GM12872 (cell line): ENCODE results near the gene UST.

Experiments
- TF ChIP-seq, protein P1 (sequence below): IDR thresholded peaks from 3 replicates; pipeline ENCODE4 v1.5.1; 2011; ENCODE audit warnings: low read depth, mild to moderate bottlenecking, low read length, moderate library complexity; ENCODE audit not compliant: insufficient read depth

The UST gene

DNA sequence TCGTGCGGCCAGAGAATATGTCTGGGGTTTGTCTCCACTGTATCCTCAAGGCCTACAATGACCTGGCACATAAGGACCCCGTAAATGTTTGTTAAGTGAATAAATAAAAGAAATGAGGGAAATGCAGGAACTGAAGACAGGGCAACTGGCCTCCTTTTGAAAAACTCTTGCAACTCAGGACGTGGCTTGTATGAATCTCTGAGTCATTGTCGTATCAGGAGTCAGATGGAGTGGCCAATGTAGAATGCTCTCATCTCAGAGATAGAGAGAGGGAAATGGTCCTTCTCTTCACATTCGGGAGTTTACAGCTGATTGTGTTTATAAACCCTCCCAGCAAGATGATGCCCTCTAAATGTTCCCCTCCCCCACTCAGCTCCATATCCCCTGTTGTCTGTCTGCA, 57.1 kb downstream of the UST start:
- TF ChIP-seq, protein P1, sequence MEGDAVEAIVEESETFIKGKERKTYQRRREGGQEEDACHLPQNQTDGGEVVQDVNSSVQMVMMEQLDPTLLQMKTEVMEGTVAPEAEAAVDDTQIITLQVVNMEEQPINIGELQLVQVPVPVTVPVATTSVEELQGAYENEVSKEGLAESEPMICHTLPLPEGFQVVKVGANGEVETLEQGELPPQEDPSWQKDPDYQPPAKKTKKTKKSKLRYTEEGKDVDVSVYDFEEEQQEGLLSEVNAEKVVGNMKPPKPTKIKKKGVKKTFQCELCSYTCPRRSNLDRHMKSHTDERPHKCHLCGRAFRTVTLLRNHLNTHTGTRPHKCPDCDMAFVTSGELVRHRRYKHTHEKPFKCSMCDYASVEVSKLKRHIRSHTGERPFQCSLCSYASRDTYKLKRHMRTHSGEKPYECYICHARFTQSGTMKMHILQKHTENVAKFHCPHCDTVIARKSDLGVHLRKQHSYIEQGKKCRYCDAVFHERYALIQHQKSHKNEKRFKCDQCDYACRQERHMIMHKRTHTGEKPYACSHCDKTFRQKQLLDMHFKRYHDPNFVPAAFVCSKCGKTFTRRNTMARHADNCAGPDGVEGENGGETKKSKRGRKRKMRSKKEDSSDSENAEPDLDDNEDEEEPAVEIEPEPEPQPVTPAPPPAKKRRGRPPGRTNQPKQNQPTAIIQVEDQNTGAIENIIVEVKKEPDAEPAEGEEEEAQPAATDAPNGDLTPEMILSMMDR: no peak

DNA sequence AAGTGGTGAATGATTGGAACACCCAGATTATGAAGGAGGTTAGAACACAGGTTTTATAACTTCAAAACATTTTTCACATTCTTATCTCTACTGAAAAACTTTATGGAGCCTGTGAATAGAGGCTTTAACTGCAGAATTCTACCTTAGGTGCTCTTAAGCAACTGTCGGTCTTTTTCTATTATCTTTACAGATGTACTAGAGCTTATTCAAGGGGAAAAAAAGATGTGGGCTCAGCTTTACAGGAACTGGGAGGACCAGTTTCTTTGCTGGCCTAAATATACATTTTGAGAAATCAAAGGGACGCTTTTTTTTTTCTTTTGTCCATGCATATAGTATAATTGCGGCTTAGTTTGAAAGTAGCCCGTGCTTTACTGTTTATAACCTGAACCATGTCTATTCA, 58.9 kb downstream of the UST start:
- TF ChIP-seq, protein P1: no peak

DNA sequence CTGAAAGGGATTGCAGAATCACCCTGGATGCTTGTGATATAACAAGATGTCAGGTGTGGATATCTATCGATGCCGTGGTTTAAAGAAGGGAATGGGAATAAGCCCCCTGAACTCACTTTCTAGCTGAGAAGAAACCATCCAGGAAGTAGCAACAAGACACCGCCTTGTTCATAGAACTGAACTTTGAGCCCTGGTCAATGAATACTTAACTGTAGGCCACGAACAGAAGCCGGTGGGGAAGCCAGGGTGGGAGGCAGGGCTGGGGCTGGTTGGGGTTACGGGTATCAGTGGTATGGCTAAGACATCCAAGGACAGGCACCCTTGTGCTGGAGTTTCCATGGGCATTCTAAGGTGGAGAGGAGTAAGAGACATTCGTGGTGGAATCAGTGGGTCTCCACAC, 61.0 kb downstream of the UST start:
- TF ChIP-seq, protein P1: no peak

DNA sequence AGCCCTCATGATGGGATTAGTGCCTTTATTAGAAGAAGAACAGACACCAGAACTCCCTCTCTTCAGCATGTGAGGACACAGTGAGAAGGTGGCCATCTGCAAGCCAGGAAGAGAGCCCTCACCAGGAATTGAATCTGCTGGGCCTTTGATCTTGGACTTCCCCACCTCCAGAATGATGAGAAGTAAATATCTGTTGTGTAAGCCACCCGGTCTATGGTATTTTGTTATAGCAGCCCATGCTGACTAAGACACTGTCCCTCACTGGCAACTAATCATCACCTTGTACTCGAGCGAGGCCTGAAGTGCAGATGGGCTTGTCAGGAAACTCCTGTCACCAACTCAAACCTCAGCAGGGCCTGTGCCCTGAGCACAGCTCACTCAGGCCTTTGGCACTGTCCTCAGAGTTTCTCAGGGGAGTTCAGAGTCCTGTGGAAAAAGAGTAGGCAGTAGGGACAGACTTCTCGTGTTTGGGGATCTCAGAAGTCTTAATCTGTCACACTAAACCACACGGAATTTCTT, 62.0 kb downstream of the UST start:
- TF ChIP-seq, protein P1: no peak

DNA sequence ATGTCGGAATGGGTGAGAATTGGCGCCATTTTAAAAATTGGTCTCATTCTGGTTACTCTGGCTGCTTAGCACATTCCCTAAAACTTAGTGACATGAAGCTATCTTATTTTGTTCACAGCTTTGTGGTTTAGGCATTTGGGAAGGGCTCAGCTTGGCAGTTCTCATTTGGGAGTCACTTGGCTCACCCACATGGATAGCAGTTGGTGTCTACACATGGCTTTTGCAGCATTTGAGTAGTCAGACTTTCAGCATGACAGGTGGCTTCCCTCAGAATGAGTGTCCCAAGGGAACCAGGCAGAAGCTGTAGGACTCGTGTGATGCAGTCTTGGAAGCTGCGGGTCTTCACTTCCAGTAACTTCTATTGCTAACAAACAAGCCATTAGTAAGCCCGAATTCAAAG, 64.6 kb downstream of the UST start:
- TF ChIP-seq, protein P1: no peak

DNA sequence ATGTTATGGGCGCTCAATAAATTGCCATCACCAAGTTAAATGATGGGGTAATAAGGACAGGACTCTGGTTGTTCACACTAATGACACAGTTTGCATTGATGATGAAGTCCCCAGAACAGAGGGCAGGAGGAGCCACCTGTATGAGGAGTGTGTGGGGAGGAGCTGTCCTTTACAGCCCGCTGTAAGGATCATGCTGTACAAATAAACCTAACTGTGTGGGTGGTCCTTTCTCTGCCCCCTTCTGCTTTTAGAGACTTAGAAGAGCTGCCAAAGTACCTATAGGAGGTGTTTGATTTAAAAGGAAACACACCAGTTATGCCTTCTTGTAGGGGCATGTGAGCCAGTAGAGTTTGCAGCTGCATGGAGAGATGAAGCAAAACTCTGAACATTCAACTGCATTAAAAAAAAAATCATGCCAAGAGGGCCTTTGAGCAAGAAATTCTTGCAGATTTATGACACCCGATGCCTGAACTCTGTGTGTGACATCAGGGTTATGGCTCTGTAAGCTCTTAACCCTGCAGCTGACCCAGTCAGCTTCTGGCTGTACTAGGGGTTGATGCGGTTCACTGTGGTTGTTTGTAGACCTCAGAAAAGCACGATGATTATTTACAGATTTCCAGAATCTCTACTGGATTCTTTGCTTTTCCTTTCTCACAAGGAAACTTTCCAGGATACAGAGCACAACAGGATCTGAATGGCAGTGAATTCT, 67.4 kb downstream of the UST start:
- TF ChIP-seq, protein P1: no peak

DNA sequence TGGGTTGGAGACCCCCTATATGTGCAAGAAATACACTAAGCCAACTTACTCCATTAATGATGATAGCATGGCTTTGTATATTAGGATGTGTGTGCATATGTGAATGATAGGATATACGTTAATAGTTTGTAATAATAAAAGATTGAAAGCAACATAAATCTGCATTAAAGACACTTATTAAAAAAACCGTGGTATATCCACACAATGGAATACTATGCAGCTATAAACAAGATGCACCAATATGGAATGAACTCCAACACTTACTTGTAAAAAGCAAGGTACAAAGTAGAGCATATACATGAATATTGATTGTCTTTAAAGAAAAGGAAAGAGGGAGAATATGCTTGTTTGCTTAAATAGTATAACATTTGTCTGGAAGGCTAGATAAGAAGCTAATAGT, 68.0 kb downstream of the UST start:
- TF ChIP-seq, protein P1: no peak
